OCI-LY1 (cell line): ENCODE measurements around the gene PBX1.

Experiments
- H2AFZ ChIP-seq: fragments of 200-600 bp; sonication (generic), shearing (Covaris generic); 2 replicates; pipeline ENCODE4 v1.6.0; 2014; ENCODE audit warnings: antibody characterized with exemption, mild to moderate bottlenecking, low read length
- H3F3A ChIP-seq: fragments of 200-600 bp; sonication (generic), shearing (Covaris generic); 2 replicates; pipeline ENCODE4 v1.6.0; 2014; ENCODE audit warnings: mild to moderate bottlenecking, antibody characterized with exemption, low read length, moderate library complexity; ENCODE audit not compliant: insufficient read depth
- H3K27ac ChIP-seq: fragments of 200-600 bp; sonication (generic); 2 replicates; pipeline ENCODE4 v1.5.1; 2014; ENCODE audit warnings: low read length, mixed run types, mild to moderate bottlenecking, low read depth; ENCODE audit not compliant: poor library complexity, severe bottlenecking
- H3K27me3 ChIP-seq: fragments of 200-600 bp; sonication (generic); 2 replicates; pipeline ENCODE4 v1.6.0; 2014; ENCODE audit warnings: antibody characterized with exemption, mild to moderate bottlenecking, low read length, moderate library complexity; ENCODE audit not compliant: insufficient read depth
- H3K36me3 ChIP-seq: fragments of 200-600 bp; sonication (generic); 2 replicates; pipeline ENCODE4 v1.6.1; 2014; ENCODE audit warnings: mild to moderate bottlenecking, antibody characterized with exemption, low read length, moderate library complexity, mixed read lengths; ENCODE audit not compliant: insufficient read depth
- H3K4me1 ChIP-seq: fragments of 200-600 bp; sonication (generic); 2 replicates; pipeline ENCODE4 v1.5.1; 2014; ENCODE audit warnings: mild to moderate bottlenecking, low read length, moderate library complexity; ENCODE audit not compliant: insufficient read depth, severe bottlenecking
- H3K4me2 ChIP-seq: fragments of 200-600 bp; sonication (generic), shearing (Covaris generic); 2 replicates; pipeline ENCODE4 v1.6.1; 2014; ENCODE audit warnings: low read length
- H3K4me3 ChIP-seq: fragments of 200-600 bp; sonication (generic); 2 replicates; pipeline ENCODE4 v1.5.1; 2014; ENCODE audit warnings: low read length, low read depth, mild to moderate bottlenecking, mixed read lengths; ENCODE audit not compliant: poor library complexity, severe bottlenecking
- H3K79me2 ChIP-seq: fragments of 200-600 bp; shearing (Covaris generic); 2 replicates; pipeline ENCODE4 v1.6.1; 2016; ENCODE audit warnings: mixed run types, low read length, mixed read lengths; ENCODE audit not compliant: insufficient read depth
- H3K9ac ChIP-seq: fragments of 200-600 bp; sonication (generic), shearing (Covaris generic); 2 replicates; pipeline ENCODE4 v1.6.1; 2014; ENCODE audit warnings: mild to moderate bottlenecking, low read length, mixed read lengths
- H3K9me2 ChIP-seq: fragments of 200-600 bp; sonication (generic), shearing (Covaris generic); 2 replicates; pipeline ENCODE4 v1.6.1; 2014; ENCODE audit warnings: low read depth, mild to moderate bottlenecking, low read length, mixed read lengths
- H3K9me3 ChIP-seq: fragments of 200-600 bp; shearing (Covaris generic); 2 replicates; pipeline ENCODE4 v1.6.1; 2014; ENCODE audit warnings: low read length, mixed read lengths
- H4K20me1 ChIP-seq: fragments of 200-600 bp; sonication (generic), shearing (Covaris generic); 2 replicates; pipeline ENCODE4 v1.6.0; 2016; ENCODE audit warnings: mild to moderate bottlenecking, low read length; ENCODE audit not compliant: insufficient read depth
- EZH2 ChIP-seq: fragments of 200-600 bp; sonication (generic), shearing (Covaris generic); IDR thresholded peaks from 2 replicates; pipeline ENCODE4 v1.8.0; 2017; ENCODE audit warnings: borderline replicate concordance, mixed run types, mild to moderate bottlenecking, antibody characterized with exemption, low read length, moderate library complexity, mixed read lengths
- TF ChIP-seq, protein P1 (sequence below): fragments of 200-600 bp; sonication (generic), shearing (Covaris generic); IDR thresholded peaks from 2 replicates; pipeline ENCODE4 v1.5.1; 2017; ENCODE audit warnings: mild to moderate bottlenecking, antibody characterized with exemption, low read length, moderate library complexity, mixed read lengths

Gene PBX1

DNA sequence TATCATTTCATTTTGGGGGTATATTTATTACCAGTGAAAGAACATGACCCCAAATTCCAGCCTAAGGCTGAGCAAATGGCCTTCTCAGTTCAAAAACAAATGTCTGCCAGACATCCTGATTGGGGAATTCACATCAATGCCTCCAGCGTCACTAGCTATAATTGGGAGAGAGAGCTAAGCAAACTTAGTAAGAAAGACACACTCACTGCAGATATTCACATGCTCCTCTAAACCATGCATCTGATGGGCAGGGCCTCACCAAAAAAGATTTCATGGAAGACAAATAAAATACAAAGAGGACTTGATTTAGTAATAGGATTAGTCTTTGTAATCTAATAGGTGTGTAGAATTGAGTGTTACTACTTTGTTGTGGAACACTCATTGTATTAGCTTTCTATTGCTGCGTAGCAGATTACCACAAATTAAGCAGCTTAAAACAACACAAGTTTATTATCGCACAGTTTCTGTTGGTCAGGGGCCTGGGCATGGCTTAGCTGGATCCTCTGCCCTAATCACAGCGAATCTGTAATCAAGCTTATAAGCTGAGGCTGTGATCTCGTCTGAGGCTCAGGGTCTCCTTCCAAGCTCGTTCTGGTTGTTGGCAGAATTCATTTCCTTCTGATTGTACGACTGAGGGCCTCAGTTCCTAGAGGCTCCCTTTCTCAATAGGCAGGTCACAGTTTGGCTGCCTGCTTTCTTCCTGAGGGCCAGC is 243.0 kb downstream of the PBX1 start:
- Histone ChIP-seq H4K20me1 (no peaks in the 10 kb centered on the region), H3K4me3 (no peak overlapping the region), H3F3A (no peaks in the 10 kb centered on the region)

DNA sequence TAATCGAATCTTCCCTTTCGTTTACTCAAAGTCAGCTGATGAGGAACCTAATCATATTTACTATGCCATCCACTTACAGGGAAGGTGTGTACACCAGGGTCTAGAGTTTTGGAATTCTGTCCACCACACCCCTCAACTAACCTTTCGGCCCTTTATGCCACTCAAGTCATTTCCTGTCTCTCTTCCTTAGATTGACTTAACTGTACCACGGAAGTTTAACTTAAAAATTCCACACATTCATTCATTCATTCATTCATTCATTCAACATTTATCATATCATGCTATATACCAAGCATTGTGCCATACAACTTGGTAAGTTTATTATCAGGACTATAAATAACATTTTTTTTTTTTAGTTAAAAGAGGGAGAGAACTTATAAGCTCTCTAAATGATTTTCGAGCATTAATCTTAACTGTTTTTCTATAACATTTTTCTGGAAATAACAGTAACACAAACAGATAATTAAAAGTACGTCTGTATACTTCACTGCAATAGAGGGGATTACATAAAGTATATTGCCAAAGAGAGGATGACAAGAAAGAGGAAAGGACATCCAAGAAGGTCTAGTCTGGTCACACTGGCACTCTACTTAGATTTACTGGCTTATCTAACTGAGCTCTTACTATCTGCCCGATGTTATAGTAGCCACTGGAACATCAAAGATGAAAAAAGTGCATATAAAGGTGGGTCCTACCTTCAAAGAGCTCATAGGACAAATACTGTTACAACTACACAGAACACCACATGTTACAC is 243.7 kb downstream of the PBX1 start:
- no peaks in the 10 kb centered on the region for H3K4me1 ChIP-seq
- H3K27me3 ChIP-seq: no peaks in the 10 kb centered on the region
- H3K27ac ChIP-seq: no peak overlapping the region
- H4K20me1 ChIP-seq: no peaks in the 10 kb centered on the region
- H3K9me3 ChIP-seq: no peaks in the 10 kb centered on the region
- H3K79me2 ChIP-seq: no peaks in the 10 kb centered on the region
- H3K9ac ChIP-seq: no peak overlapping the region
- TF ChIP-seq EZH2: no peak
- TF ChIP-seq, protein P1, sequence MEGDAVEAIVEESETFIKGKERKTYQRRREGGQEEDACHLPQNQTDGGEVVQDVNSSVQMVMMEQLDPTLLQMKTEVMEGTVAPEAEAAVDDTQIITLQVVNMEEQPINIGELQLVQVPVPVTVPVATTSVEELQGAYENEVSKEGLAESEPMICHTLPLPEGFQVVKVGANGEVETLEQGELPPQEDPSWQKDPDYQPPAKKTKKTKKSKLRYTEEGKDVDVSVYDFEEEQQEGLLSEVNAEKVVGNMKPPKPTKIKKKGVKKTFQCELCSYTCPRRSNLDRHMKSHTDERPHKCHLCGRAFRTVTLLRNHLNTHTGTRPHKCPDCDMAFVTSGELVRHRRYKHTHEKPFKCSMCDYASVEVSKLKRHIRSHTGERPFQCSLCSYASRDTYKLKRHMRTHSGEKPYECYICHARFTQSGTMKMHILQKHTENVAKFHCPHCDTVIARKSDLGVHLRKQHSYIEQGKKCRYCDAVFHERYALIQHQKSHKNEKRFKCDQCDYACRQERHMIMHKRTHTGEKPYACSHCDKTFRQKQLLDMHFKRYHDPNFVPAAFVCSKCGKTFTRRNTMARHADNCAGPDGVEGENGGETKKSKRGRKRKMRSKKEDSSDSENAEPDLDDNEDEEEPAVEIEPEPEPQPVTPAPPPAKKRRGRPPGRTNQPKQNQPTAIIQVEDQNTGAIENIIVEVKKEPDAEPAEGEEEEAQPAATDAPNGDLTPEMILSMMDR: no peak
- H2AFZ ChIP-seq: no peak overlapping the region
- no peak overlapping the region for H3K4me3 ChIP-seq
- no peaks in the 10 kb centered on the region for H3K36me3 ChIP-seq
- H3K4me2 ChIP-seq: no peak overlapping the region
- no peaks in the 10 kb centered on the region for H3K9me2 ChIP-seq
- no peaks in the 10 kb centered on the region for H3F3A ChIP-seq

More for the DNA sequence above, 243.0 kb downstream of the PBX1 start:
- no peak for TF ChIP-seq EZH2
- TF ChIP-seq, protein P1: no peak
- Histone ChIP-seq H3K4me1 (no peaks in the 10 kb centered on the region), H3K36me3 (no peaks in the 10 kb centered on the region), H2AFZ (no peak overlapping the region), H3K79me2 (no peaks in the 10 kb centered on the region), H3K27me3 (no peaks in the 10 kb centered on the region), H3K9me3 (no peaks in the 10 kb centered on the region), H3K9me2 (no peaks in the 10 kb centered on the region), H3K27ac (no peak overlapping the region), H3K9ac (no peak overlapping the region), H3K4me2 (no peak overlapping the region)

DNA sequence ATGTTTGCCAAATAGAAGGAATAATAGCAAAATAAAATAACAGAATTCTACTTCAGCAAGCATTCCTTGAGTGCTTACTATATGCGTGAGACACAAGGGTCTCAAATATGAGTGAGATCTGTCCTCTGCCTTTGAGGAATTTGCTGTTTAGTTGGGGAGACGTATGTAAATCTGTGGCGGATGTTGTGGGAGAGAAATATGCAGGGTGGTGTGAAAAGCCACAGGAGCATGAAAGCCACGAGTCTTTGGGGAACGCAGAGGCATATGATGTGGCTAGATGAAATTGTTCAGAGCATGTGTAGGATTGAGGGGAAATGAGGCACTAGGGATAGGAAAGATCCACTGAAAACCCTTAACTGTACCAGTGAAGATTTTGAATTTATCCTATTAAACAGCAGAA is 244.4 kb downstream of the PBX1 start:
- Histone ChIP-seq H3K9me3 (no peaks in the 10 kb centered on the region), H3K27ac (no peak overlapping the region), H3K79me2 (no peaks in the 10 kb centered on the region), H3K4me3 (no peak overlapping the region), H3K9ac (no peak overlapping the region), H3F3A (no peaks in the 10 kb centered on the region), H3K36me3 (no peaks in the 10 kb centered on the region), H3K4me2 (no peak overlapping the region), H2AFZ (no peak overlapping the region), H3K4me1 (no peaks in the 10 kb centered on the region), H4K20me1 (no peaks in the 10 kb centered on the region), H3K27me3 (no peaks in the 10 kb centered on the region), H3K9me2 (no peaks in the 10 kb centered on the region)
- no peak for TF ChIP-seq EZH2
- TF ChIP-seq, protein P1: no peak
